Loucy (cell line): ENCODE measurements around the gene ELOVL1.

Experiments
- H2AFZ ChIP-seq: fragments of 200-600 bp; sonication (generic); 2 replicates; pipeline ENCODE4 v1.6.0; 2016; ENCODE audit warnings: antibody characterized with exemption, mild to moderate bottlenecking, low read length, moderate library complexity
- H3F3A ChIP-seq: fragments of 200-600 bp; 2 replicates; pipeline ENCODE4 v1.6.0; 2016; ENCODE audit warnings: antibody characterized with exemption, low read depth, mild to moderate bottlenecking
- H3K27me3 ChIP-seq: fragments of 200-600 bp; sonication (generic); 2 replicates; pipeline ENCODE4 v1.6.1; 2014; ENCODE audit warnings: low read length, mild to moderate bottlenecking; ENCODE audit not compliant: insufficient read depth, poor library complexity, severe bottlenecking
- H3K36me3 ChIP-seq: fragments of 200-600 bp; sonication (generic); 2 replicates; pipeline ENCODE4 v1.6.1; 2016; ENCODE audit warnings: low read length; ENCODE audit not compliant: insufficient read depth
- H3K4me1 ChIP-seq: fragments of 200-600 bp; sonication (generic); 2 replicates; pipeline ENCODE4 v1.5.1; 2014; ENCODE audit warnings: low read length, mild to moderate bottlenecking; ENCODE audit not compliant: insufficient read depth, poor library complexity, severe bottlenecking
- H3K4me2 ChIP-seq: fragments of 200-600 bp; sonication (generic); 2 replicates; pipeline ENCODE4 v1.6.0; 2014; ENCODE audit warnings: antibody characterized with exemption, low read length, low read depth, mild to moderate bottlenecking; ENCODE audit not compliant: poor library complexity, severe bottlenecking
- H3K4me3 ChIP-seq: fragments of 200-600 bp; sonication (generic); 2 replicates; pipeline ENCODE4 v1.5.1; 2014; ENCODE audit warnings: low read length, mild to moderate bottlenecking, mixed read lengths; ENCODE audit not compliant: poor library complexity, severe bottlenecking
- H3K79me2 ChIP-seq: fragments of 200-600 bp; sonication (generic); 2 replicates; pipeline ENCODE4 v1.6.1; 2014; ENCODE audit warnings: low read length; ENCODE audit not compliant: insufficient read depth
- H3K9ac ChIP-seq: fragments of 200-600 bp; sonication (generic); 2 replicates; pipeline ENCODE4 v1.6.0; 2014; ENCODE audit warnings: mild to moderate bottlenecking, low read depth, low read length, moderate library complexity; ENCODE audit not compliant: poor library complexity, severe bottlenecking
- H3K9me2 ChIP-seq: fragments of 200-600 bp; sonication (generic); replicated peaks from 2 replicates; pipeline ENCODE4 v1.6.1; 2016; ENCODE audit warnings: low read depth, low read length, mixed read lengths
- H3K9me3 ChIP-seq: fragments of 200-600 bp; sonication (generic); 2 replicates; pipeline ENCODE4 v1.6.1; 2014; ENCODE audit warnings: mild to moderate bottlenecking, antibody characterized with exemption, low read length, low read depth; ENCODE audit not compliant: insufficient read depth
- H4K20me1 ChIP-seq: fragments of 200-600 bp; sonication (generic); 2 replicates; pipeline ENCODE4 v1.6.0; 2014; ENCODE audit warnings: antibody characterized with exemption, low read length, mild to moderate bottlenecking; ENCODE audit not compliant: insufficient read depth, poor library complexity, severe bottlenecking
- EZH2phosphoT487 ChIP-seq: fragments of 200-600 bp; IDR thresholded peaks from 2 replicates; pipeline ENCODE4 v1.6.1; 2018; ENCODE audit warnings: antibody characterized with exemption, mild to moderate bottlenecking, moderate library complexity, borderline replicate concordance
- TF ChIP-seq, protein P1 (sequence below): fragments of 200-600 bp; sonication (generic); conservative IDR thresholded peaks from 2 replicates; pipeline ENCODE4 v1.5.1; 2014; ENCODE audit warnings: mild to moderate bottlenecking, antibody characterized with exemption, low read length

ELOVL1 gene

DNA sequence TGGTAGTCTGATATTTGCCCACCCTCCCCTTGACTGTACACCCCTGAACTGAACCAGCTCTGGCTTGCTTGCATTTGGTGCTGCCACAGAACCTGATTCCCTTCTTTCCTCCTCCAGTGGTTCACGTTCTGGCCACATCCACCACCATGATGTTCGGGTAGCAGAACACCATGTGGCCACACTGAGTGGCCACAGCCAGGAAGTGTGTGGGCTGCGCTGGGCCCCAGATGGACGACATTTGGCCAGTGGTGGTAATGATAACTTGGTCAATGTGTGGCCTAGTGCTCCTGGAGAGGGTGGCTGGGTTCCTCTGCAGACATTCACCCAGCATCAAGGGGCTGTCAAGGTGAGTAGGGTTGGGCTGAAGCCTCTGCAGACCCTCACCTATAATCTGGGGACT lies 7.2 kb downstream of the ELOVL1 start:
- Histone ChIP-seq H3K4me3 (peak overlapping the region; percentile 95), H3F3A (peaks cover 3% of the 10 kb centered on the region; the same call in 1 of the 2 replicates), H4K20me1 (peaks cover 23% of the 10 kb centered on the region), H2AFZ (no peak overlapping the region), H3K27me3 (no peaks in the 10 kb centered on the region), H3K9me2 (no peaks in the 10 kb centered on the region), H3K9me3 (no peaks in the 10 kb centered on the region), H3K4me1 (peaks cover 31% of the 10 kb centered on the region), H3K36me3 (peaks cover 47% of the 10 kb centered on the region), H3K9ac (peak overlapping the region; percentile 94), H3K4me2 (peak overlapping the region; percentile 91), H3K79me2 (peaks cover 47% of the 10 kb centered on the region)
- TF ChIP-seq EZH2phosphoT487: no peak
- TF ChIP-seq, protein P1, sequence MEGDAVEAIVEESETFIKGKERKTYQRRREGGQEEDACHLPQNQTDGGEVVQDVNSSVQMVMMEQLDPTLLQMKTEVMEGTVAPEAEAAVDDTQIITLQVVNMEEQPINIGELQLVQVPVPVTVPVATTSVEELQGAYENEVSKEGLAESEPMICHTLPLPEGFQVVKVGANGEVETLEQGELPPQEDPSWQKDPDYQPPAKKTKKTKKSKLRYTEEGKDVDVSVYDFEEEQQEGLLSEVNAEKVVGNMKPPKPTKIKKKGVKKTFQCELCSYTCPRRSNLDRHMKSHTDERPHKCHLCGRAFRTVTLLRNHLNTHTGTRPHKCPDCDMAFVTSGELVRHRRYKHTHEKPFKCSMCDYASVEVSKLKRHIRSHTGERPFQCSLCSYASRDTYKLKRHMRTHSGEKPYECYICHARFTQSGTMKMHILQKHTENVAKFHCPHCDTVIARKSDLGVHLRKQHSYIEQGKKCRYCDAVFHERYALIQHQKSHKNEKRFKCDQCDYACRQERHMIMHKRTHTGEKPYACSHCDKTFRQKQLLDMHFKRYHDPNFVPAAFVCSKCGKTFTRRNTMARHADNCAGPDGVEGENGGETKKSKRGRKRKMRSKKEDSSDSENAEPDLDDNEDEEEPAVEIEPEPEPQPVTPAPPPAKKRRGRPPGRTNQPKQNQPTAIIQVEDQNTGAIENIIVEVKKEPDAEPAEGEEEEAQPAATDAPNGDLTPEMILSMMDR: no peak

DNA sequence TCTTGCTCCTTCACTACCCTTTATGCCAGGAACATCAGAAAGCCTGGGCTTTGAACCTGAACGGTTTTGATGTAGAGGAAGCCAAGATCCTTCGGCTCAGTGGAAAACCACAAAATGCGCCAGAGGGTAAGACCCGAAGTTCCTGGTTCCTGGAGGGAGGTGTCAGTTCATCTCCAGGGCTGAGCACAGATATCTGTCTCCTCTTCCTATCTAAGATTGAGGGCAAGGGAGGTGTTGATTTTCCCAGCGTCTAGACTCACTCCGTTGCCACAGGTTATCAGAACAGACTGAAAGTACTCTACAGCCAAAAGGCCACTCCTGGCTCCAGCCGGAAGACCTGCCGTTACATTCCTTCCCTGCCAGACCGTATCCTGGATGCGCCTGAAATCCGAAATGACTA lies 8.1 kb downstream of the ELOVL1 start:
- peak overlapping the region; percentile 94 for H3K9ac ChIP-seq
- H3K27me3 ChIP-seq: no peaks in the 10 kb centered on the region
- H3F3A ChIP-seq: peaks cover 3% of the 10 kb centered on the region; the same call in 1 of the 2 replicates
- peaks cover 18% of the 10 kb centered on the region for H4K20me1 ChIP-seq
- no peaks in the 10 kb centered on the region for H3K9me2 ChIP-seq
- H3K36me3 ChIP-seq: peaks cover 45% of the 10 kb centered on the region
- H3K9me3 ChIP-seq: no peaks in the 10 kb centered on the region
- H3K4me2 ChIP-seq: peak overlapping the region; percentile 91
- no peak for TF ChIP-seq EZH2phosphoT487
- TF ChIP-seq, protein P1: no peak
- peaks cover 29% of the 10 kb centered on the region for H3K4me1 ChIP-seq
- peak overlapping the region; percentile 95 for H3K4me3 ChIP-seq
- H3K79me2 ChIP-seq: peaks cover 38% of the 10 kb centered on the region
- no peak overlapping the region for H2AFZ ChIP-seq

DNA sequence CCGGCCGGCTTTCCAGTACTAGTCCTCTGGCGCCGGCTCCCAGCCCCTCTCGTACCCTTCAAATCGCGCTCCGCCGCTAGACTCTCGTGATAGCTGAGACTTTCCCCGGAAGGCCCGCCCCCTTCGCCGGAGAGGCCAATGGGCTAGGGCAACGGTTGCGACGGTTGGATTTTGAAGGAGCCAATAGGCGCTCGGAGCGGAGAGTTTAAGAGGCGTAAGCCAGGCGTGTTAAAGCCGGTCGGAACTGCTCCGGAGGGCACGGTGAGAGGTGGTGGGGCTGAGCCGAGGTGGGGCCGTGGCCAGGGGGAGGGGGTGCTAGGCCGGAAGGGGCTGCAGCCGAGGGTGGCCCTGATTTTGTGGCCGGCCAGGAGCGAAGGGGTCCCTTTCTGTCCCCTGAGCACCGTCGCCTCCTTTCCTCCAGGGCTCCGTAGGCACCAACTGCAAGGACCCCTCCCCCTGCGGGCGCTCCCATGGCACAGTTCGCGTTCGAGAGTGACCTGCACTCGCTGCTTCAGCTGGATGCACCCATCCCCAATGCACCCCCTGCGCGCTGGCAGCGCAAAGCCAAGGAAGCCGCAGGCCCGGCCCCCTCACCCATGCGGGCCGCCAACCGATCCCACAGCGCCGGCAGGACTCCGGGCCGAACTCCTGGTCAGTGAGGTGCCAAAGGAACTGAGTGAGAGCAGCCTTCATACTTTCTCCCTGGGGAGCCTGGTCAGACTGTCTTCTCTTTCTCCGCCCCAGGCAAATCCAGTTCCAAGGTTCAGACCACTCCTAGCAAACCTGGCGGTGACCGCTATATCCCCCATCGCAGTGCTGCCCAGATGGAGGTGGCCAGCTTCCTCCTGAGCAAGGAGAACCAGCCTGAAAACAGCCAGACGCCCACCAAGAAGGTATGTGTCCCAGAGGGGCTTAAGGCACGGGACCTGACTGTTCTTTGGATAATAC lies 8.8 kb downstream of the ELOVL1 start, which contains the start of gene CDC20:
Gene CDC20, plus strand, starts transcription at position 236 of the 948 bp plus-strand sequence. Its CDS starts 235 bp downstream, at position 471.
- Histone ChIP-seq H3K9me3 (no peaks in the 10 kb centered on the region), H3K4me2 (peak within 1 kb of the TSS; percentile 91), H3K27me3 (no peaks in the 10 kb centered on the region), H3K36me3 (peaks cover 40% of the 10 kb centered on the region), H3F3A (peaks cover 3% of the 10 kb centered on the region; the same call in 1 of the 2 replicates), H3K4me1 (peaks cover 29% of the 10 kb centered on the region), H3K9ac (peak within 1 kb of the TSS; percentile 97), H4K20me1 (peaks cover 18% of the 10 kb centered on the region), H3K4me3 (peak within 1 kb of the TSS; percentile 95), H3K9me2 (no peaks in the 10 kb centered on the region), H2AFZ (peak within 1 kb of the TSS; percentile 97), H3K79me2 (peaks cover 37% of the 10 kb centered on the region)
- TF ChIP-seq EZH2phosphoT487: no peak
- TF ChIP-seq, protein P1: no peak
